Astrocyte (in vitro differentiated cells and primary cell): ENCODE measurements around the gene PRR20A.
"Not testable (repeated sequence)": the region's sequence is repeated elsewhere in the genome, so short reads cannot be mapped to it uniquely, and the experiment has no call there.

Experiments used
- CTCF ChIP-seq: IDR thresholded peaks from 2 replicates; pipeline ENCODE4 v1.5.1; 2011; ENCODE audit warnings: low read depth, mild to moderate bottlenecking, inconsistent platforms, low read length, moderate library complexity; ENCODE audit not compliant: insufficient read depth
- EZH2 ChIP-seq: IDR thresholded peaks from 2 replicates; pipeline ENCODE4 v1.6.1; 2012; ENCODE audit warnings: mild to moderate bottlenecking, low read length, inconsistent platforms; ENCODE audit not compliant: insufficient read depth

- TF ChIP-seq EZH2, CTCF: not testable (repeated sequence)
Observed at GRCh38 chr13:57148106-57148505, 7.4 kb downstream of the PRR20A start.
